BE2C (cell line): Measurements from ENCODE around the gene GPM6B.

Source experiments
- DNase-seq: peaks from one replicate; pipeline ENCODE4 v3.0.0-alpha.2; 2020
- H3K27me3 ChIP-seq: fragments of 250-450 bp; sonication (Bioruptor Pico); 2 replicates; pipeline ENCODE4 v1.5.1; 2020; ENCODE audit warnings: mild to moderate bottlenecking
- H3K36me3 ChIP-seq: fragments of 250-450 bp; sonication (Bioruptor Pico); 2 replicates; pipeline ENCODE4 v1.5.1; 2020; ENCODE audit warnings: mild to moderate bottlenecking
- H3K4me1 ChIP-seq: fragments of 250-450 bp; sonication (Bioruptor Pico); 2 replicates; pipeline ENCODE4 v1.5.1; 2020
- H3K4me3 ChIP-seq: 2 replicates; pipeline ENCODE4 v1.5.1; 2011; ENCODE audit warnings: low read depth, low read length
- H3K9me3 ChIP-seq: fragments of 250-450 bp; sonication (Bioruptor Pico); 2 replicates; pipeline ENCODE4 v1.5.1; 2020
- CTCF ChIP-seq: IDR thresholded peaks from 2 replicates; pipeline ENCODE4 v1.5.1; 2012; ENCODE audit warnings: mild to moderate bottlenecking, low read depth, low read length

Gene GPM6B

DNA sequence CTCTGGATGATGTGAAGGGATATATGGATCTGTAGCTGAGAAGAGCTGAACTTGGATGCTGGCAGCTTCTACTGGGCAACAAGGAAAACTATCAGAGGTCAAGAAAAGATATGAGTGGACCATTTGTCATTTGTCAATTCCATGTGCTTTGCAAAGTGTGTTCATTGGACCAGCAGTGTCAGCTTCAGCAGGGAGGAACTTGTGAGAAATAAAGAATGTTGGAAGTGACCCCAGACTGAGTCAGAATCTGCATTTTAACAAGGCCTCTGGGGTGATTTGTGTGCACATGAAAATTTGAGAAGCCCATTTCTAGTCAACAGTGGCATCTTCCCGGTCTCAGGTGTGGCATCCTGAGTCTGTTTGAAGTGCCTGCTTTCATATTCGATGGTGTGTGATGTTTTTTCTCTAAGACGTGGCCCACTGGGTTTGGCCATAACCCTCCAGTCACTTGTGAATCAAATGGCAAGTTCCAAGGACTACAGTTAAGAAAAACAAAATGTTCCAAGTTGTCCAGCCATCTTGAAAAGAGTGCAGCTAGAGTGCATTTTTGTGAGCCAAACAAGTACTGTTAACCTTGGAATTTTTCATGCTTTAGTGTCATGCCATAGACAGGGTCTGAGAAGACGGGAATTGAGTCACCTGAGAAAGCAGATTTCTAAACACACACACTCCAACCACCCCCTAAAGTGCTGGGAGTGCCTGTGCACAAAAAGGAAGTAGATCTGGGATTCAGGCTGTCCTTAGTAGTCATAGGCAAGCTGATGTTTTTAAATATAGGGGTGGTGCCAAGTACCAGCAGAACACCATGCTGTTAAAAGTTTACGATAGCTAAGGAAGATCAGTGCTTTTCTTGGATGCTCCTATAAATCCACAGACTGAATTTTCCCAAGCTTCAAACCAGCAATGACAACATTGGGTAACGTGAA, 26.4 kb downstream of the GPM6B start:
- no peaks in the 10 kb centered on the region for H3K9me3 ChIP-seq
- TF ChIP-seq CTCF: no peak
- no peaks in the 10 kb centered on the region for H3K4me1 ChIP-seq
- H3K27me3 ChIP-seq: no peaks in the 10 kb centered on the region
- no peak for DNase-seq
- no peaks in the 10 kb centered on the region for H3K36me3 ChIP-seq
- no peak overlapping the region for H3K4me3 ChIP-seq

DNA sequence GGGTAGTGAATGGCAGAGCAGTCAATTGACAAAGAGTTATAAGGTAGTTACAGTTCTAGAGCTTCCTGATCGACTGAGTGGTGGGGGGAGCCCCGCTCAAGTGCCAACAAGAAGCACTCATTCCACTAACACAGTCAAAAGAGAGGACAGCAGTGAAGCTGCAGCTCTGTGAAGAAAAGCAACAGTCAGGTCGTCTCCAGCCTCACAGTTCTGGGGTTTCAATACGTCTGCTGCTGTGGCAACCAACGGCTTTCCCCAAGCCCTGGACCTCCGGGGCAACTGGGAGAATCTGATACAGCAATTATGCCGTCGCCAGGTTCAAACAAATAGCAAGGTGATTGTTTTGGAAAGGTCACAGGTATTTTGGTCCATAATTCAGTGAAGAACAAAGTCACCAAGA, 30.8 kb downstream of the GPM6B start:
- no peak for DNase-seq
- Histone ChIP-seq H3K36me3 (no peaks in the 10 kb centered on the region), H3K27me3 (no peaks in the 10 kb centered on the region), H3K4me3 (no peak overlapping the region), H3K9me3 (no peaks in the 10 kb centered on the region), H3K4me1 (no peaks in the 10 kb centered on the region)
- no peak for TF ChIP-seq CTCF

DNA sequence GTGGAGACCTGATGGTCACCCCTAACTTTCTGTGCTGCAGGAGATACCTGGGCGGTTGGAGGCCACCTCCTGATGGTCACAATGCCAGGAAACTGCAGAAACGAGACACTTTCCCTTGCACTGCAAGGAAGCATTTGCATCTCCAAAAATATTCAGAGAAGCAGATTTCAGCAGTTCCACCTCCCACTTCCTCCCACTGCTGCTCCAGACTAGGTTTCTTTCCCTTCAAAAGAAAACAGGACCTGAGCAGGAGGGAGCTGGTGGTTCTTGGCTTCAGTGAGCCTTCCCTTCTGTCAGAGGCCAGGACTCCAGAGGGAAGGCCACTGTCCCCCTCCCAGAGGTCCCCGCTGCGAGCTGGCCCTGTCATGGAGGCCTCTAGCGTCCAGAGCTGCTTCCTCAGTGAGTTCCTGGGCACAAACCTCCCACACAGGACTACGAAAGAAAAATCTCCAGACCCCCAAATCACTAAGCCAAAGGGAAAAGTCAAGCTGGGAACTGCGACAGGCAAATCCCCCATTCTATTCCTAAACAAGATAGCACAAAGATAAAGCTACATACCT, 35.9 kb downstream of the GPM6B start:
- DNase-seq: no peak
- Histone ChIP-seq H3K4me1 (no peaks in the 10 kb centered on the region), H3K27me3 (no peaks in the 10 kb centered on the region), H3K4me3 (no peak overlapping the region), H3K36me3 (no peaks in the 10 kb centered on the region; the same call in 1 of the 2 replicates), H3K9me3 (no peaks in the 10 kb centered on the region)
- no peak for TF ChIP-seq CTCF

DNA sequence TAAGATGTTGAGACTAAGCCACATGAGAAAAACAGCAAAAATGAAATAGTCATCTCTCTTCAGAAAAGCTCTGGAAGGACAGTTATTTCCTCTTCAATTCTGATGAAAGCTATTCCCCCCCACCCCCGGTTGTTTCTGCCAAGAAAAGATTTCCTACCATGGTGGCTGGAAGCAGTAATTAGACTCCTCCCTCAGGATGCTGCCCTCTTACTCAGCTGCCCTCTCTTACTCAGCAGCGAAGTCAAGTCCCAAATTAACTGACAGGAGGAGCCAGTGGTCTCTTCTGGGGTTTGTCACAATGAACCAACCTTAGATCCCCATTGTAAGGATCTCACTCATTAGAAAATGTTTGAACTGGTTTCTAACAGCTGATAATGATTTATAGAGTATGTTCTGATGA, 38.0 kb downstream of the GPM6B start:
- Histone ChIP-seq H3K9me3 (no peaks in the 10 kb centered on the region), H3K4me3 (no peak overlapping the region), H3K4me1 (no peaks in the 10 kb centered on the region), H3K27me3 (no peaks in the 10 kb centered on the region), H3K36me3 (peaks cover 11% of the 10 kb centered on the region)
- DNase-seq: no peak
- no peak for TF ChIP-seq CTCF

DNA sequence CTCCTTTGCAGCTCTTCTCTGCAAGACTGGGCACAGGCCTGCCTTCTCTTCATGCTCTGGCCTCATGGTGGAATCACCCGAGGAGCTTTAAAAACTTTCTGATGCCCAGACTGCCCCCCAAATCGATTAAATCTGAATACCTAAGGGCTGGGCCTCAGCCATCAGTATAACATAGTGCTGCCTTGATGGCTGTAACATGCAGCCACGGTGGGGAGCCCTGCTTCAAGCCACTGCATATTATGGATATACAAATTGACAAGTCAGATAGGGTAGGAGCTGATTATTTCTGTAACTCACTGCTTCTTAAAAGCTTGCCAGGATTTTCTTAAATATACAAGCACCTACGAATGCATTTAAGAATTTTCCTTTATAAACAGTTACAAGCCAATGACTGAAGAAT, 40.5 kb downstream of the GPM6B start:
- H3K4me1 ChIP-seq: no peaks in the 10 kb centered on the region
- no peaks in the 10 kb centered on the region for H3K27me3 ChIP-seq
- H3K4me3 ChIP-seq: no peak overlapping the region
- H3K9me3 ChIP-seq: no peaks in the 10 kb centered on the region
- H3K36me3 ChIP-seq: peaks cover 11% of the 10 kb centered on the region
- no peak for TF ChIP-seq CTCF
- no peak for DNase-seq

GRCh38 chrX:13775837-13776236, 41.1 kb downstream of the GPM6B start:
- Histone ChIP-seq H3K27me3 (no peaks in the 10 kb centered on the region), H3K4me3 (no peak overlapping the region), H3K36me3 (peaks cover 11% of the 10 kb centered on the region), H3K4me1 (no peaks in the 10 kb centered on the region), H3K9me3 (no peaks in the 10 kb centered on the region)
- TF ChIP-seq CTCF: no peak
- DNase-seq: no peak
